Mesenchymal stem cell (in vitro differentiated cells and primary cell): ENCODE data around the gene ANKRD45.
"Not testable (repeated sequence)": the region's sequence is repeated elsewhere in the genome, so short reads cannot be mapped to it uniquely, and the experiment has no call there.

Experiments used
- DNase-seq: peaks from one replicate; pipeline ENCODE4 v3.0.0-alpha.2; 2013
- H2AFZ ChIP-seq: one replicate; pipeline ENCODE4 v1.6.1; 2013; ENCODE audit warnings: low read depth, mild to moderate bottlenecking, control low read depth, inconsistent platforms, low read length, moderate library complexity
- H2AK5ac ChIP-seq: 2 replicates; pipeline ENCODE4 v1.6.1; 2013; ENCODE audit warnings: low read length, moderate library complexity, mild to moderate bottlenecking, inconsistent platforms; ENCODE audit not compliant: severe bottlenecking
- H2BK120ac ChIP-seq: one replicate; pipeline ENCODE4 v1.6.1; 2013; ENCODE audit warnings: low read depth, mild to moderate bottlenecking, inconsistent platforms, low read length, moderate library complexity
- H2BK12ac ChIP-seq, 2 experiments: one replicate each; pipeline ENCODE4 v1.6.1; 2013; ENCODE audit warnings: inconsistent platforms in 2 of 2, low read length in 2 of 2, mild to moderate bottlenecking in 2 of 2, moderate library complexity in 2 of 2, control low read depth in 1 of 2
- H2BK15ac ChIP-seq: one replicate; pipeline ENCODE4 v1.6.1; 2013; ENCODE audit warnings: mild to moderate bottlenecking, low read depth, inconsistent platforms; ENCODE audit not compliant: poor library complexity, severe bottlenecking
- H2BK5ac ChIP-seq: 2 replicates; pipeline ENCODE4 v1.6.1; 2013; ENCODE audit warnings: low read depth, mild to moderate bottlenecking, low read length, control low read depth, inconsistent platforms; ENCODE audit not compliant: poor library complexity, severe bottlenecking
- H3K14ac ChIP-seq, 2 experiments: one replicate each; pipeline ENCODE4 v1.6.1; 2013; ENCODE audit warnings: inconsistent platforms in 2 of 2, low read length in 2 of 2, control low read depth in 1 of 2, mild to moderate bottlenecking in 1 of 2, moderate library complexity in 1 of 2
- H3K18ac ChIP-seq, 2 experiments: one replicate each; pipeline ENCODE4 v1.6.1; 2013; ENCODE audit warnings: inconsistent platforms in 2 of 2, low read length in 2 of 2, control low read depth in 1 of 2, low read depth in 1 of 2, mild to moderate bottlenecking in 1 of 2
- H3K23ac ChIP-seq, 2 experiments: one replicate each; pipeline ENCODE4 v1.6.1; 2013; ENCODE audit warnings: inconsistent platforms in 2 of 2, low read length in 2 of 2, mild to moderate bottlenecking in 2 of 2, moderate library complexity in 2 of 2, control low read depth in 1 of 2
- H3K27ac ChIP-seq: 2 replicates; pipeline ENCODE4 v1.5.1; 2013; ENCODE audit warnings: mild to moderate bottlenecking, moderate library complexity, low read length, control low read depth, inconsistent platforms; ENCODE audit not compliant: poor library complexity, severe bottlenecking
- H3K27me3 ChIP-seq, 2 experiments: 2 replicates each; pipeline versions ENCODE4 v1.6.1 to v1.7.0; 2013; ENCODE audit warnings: low read length in 2 of 2, mild to moderate bottlenecking in 2 of 2, moderate library complexity in 2 of 2, control low read depth in 1 of 2, inconsistent platforms in 1 of 2; ENCODE audit not compliant: control insufficient read depth in 1 of 2, insufficient read depth in 1 of 2
- H3K36me3 ChIP-seq, 2 experiments: 2 replicates each; pipeline versions ENCODE4 v1.6.1 to v1.7.0; 2013; ENCODE audit warnings: low read length in 2 of 2, control low read depth in 1 of 2, inconsistent platforms in 1 of 2, low read depth in 1 of 2, mild to moderate bottlenecking in 1 of 2; ENCODE audit not compliant: insufficient read depth in 2 of 2, control insufficient read depth in 1 of 2
- H3K4ac ChIP-seq, 2 experiments: one replicate each; pipeline ENCODE4 v1.6.1; 2013; ENCODE audit warnings: inconsistent platforms in 2 of 2, low read length in 2 of 2, mild to moderate bottlenecking in 2 of 2, moderate library complexity in 2 of 2, control low read depth in 1 of 2, low read depth in 1 of 2
- H3K4me1 ChIP-seq: 2 replicates; pipeline ENCODE4 v1.6.1; 2013; ENCODE audit warnings: low read depth, low read length, control low read depth; ENCODE audit not compliant: control insufficient read depth, insufficient read depth
- H3K4me2 ChIP-seq: 2 replicates; pipeline ENCODE4 v1.6.1; 2013; ENCODE audit warnings: low read length, mild to moderate bottlenecking, inconsistent platforms; ENCODE audit not compliant: poor library complexity, severe bottlenecking
- H3K4me3 ChIP-seq, 2 experiments: 2 replicates each; pipeline versions ENCODE4 v1.5.1 to v1.7.0; 2013; ENCODE audit warnings: low read length in 2 of 2, mild to moderate bottlenecking in 2 of 2, control low read depth in 1 of 2, low read depth in 1 of 2; ENCODE audit not compliant: insufficient read depth in 1 of 2
- H3K79me1 ChIP-seq: replicated peaks from 2 replicates; pipeline ENCODE4 v1.6.1; 2013; ENCODE audit warnings: mild to moderate bottlenecking, control low read depth, low read length, inconsistent platforms; ENCODE audit not compliant: poor library complexity, severe bottlenecking
- H3K9ac ChIP-seq: 2 replicates; pipeline ENCODE4 v1.7.0; 2013; ENCODE audit warnings: mild to moderate bottlenecking, low read length, moderate library complexity
- H3K9me3 ChIP-seq: 2 replicates; pipeline ENCODE4 v1.7.0; 2013; ENCODE audit warnings: mild to moderate bottlenecking, low read length; ENCODE audit not compliant: control insufficient read depth
- H4K8ac ChIP-seq: one replicate; pipeline ENCODE4 v1.6.1; 2013; ENCODE audit warnings: inconsistent platforms, mild to moderate bottlenecking, low read length, moderate library complexity
- H4K91ac ChIP-seq: one replicate; pipeline ENCODE4 v1.6.1; 2013; ENCODE audit warnings: mild to moderate bottlenecking, low read length, inconsistent platforms
- WGBS: methylation state at CpG from one replicate; pipeline ENCODE4 v1.1.7; 2013; ENCODE audit warnings: mixed read lengths; 5-methylcytosine and 5-hydroxymethylcytosine counted together

Gene ANKRD45

DNA sequence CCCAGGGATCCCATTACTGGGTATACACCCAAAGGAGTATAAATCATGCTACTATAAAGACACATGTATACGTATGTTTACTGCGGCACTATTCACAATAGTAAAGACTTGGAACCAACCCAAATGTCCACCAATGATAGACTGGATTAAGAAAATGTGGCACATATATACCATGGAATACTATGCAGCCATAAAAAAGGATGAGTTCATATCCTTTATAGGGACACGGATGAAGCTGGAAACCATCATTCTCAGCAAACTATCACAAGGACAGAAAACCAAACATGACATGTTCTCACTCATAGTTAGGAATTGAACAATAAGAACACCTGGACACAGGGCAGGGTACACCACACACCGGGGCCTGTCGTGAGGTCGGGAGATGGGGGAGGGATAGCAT is 31.6 kb upstream of the ANKRD45 start:
- not testable (repeated sequence) for H3K27ac ChIP-seq, H3K36me3 ChIP-seq, H2BK15ac ChIP-seq, H2BK120ac ChIP-seq, H3K9ac ChIP-seq, H3K23ac ChIP-seq, H2AK5ac ChIP-seq, H4K8ac ChIP-seq, H3K14ac ChIP-seq, H2BK5ac ChIP-seq, H3K27me3 ChIP-seq, H3K4ac ChIP-seq, H3K9me3 ChIP-seq, DNase-seq, H3K4me2 ChIP-seq, H3K79me1 ChIP-seq, H3K4me1 ChIP-seq, H4K91ac ChIP-seq, H2BK12ac ChIP-seq, H2AFZ ChIP-seq, H3K4me3 ChIP-seq, H3K18ac ChIP-seq
- 100% methylated on average over 2 of the region's 6 CpGs for WGBS

DNA sequence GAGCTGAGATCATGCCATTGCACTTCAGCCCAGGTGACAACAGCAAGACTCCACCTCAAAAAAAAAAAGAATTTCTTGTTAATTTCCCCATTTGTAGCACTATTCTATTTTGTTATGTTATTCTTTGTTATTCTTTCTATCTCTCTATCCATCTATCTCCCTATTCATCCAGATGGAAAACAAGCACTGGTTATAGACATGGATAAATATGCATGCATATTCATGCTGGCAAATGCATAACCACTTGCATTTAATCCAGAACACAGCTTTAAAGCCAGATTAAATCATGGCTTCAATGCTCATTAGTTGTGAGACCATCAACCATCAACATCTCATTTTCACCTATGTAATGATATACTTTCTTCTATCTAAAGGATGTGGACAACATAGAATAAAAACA is 23.6 kb upstream of the ANKRD45 start:
- Histone ChIP-seq H3K14ac (no peak overlapping the region), H2BK15ac (no peak overlapping the region), H3K27me3 (no peaks in the 10 kb centered on the region), H3K36me3 (no peaks in the 10 kb centered on the region), H2BK12ac (no peak overlapping the region), H2AK5ac (no peak overlapping the region), H3K27ac (no peak overlapping the region), H2BK5ac (no peak overlapping the region), H3K4me2 (no peak overlapping the region), H3K4me3 (no peak overlapping the region), H3K9ac (no peak overlapping the region), H2BK120ac (no peak overlapping the region), H2AFZ (no peak overlapping the region), H3K4ac (no peak overlapping the region), H3K23ac (no peak overlapping the region), H3K18ac (no peak overlapping the region), H4K91ac (no peak overlapping the region), H3K4me1 (no peaks in the 10 kb centered on the region), H4K8ac (no peak overlapping the region), H3K79me1 (no peaks in the 10 kb centered on the region), H3K9me3 (no peaks in the 10 kb centered on the region)
- no peak for DNase-seq

DNA sequence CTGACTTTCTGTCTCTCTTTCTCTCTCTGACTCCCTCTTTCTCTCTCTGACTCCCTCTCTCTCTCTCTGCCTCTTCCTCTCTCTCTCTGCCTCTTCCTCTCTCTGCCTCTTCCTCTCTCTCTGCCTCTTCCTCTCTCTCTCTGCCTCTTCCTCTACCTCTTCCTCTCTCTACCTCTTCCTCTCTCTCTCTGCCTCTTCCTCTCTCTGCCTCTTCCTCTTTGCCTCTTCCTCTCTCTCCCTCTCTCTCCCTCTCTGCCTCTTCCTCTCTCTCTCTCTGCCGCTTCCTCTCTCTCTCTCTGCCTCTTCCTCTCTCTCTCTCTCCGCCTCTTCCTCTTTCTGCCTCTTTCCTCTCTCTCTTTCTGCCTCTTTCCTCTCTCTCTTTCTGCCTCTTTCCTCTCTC is 18.6 kb upstream of the ANKRD45 start:
- Histone ChIP-seq H3K4me1 (no peaks in the 10 kb centered on the region), H2BK12ac (no peak overlapping the region), H2AFZ (no peak overlapping the region), H2AK5ac (no peak overlapping the region), H4K8ac (no peak overlapping the region), H3K4me2 (no peak overlapping the region), H3K27ac (no peak overlapping the region), H3K9me3 (no peaks in the 10 kb centered on the region), H2BK5ac (no peak overlapping the region), H2BK120ac (no peak overlapping the region), H3K4ac (no peak overlapping the region), H2BK15ac (no peak overlapping the region), H4K91ac (no peak overlapping the region), H3K4me3 (no peak overlapping the region), H3K14ac (no peak overlapping the region), H3K79me1 (no peaks in the 10 kb centered on the region), H3K36me3 (no peaks in the 10 kb centered on the region), H3K18ac (no peak overlapping the region), H3K27me3 (no peaks in the 10 kb centered on the region), H3K9ac (no peak overlapping the region), H3K23ac (no peak overlapping the region)
- WGBS = 94% methylated on average over 2 of the region's 2 CpGs
- no peak for DNase-seq

DNA sequence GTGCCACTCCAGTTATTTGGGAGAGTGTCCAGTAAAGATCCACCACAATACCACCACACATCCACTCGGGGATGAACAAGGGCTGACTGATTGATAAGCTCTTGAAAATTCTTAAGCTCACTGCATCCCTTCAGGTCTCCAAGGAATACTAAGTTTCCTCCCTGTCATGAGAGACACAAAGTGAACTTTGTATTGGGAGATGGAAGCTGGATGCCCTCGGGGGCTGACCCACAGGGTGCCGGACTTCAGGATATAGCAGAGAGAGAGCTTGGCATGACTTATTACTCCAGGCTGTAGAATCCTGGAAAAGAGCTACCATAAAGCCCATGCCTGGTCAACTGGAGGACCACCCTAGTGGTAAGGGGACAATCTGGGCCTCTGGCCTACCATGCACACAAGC is 15.5 kb upstream of the ANKRD45 start:
- H3K27ac ChIP-seq, H4K8ac ChIP-seq, H3K4me3 ChIP-seq, H3K9ac ChIP-seq, H3K79me1 ChIP-seq, H3K36me3 ChIP-seq, H2BK120ac ChIP-seq, H2AK5ac ChIP-seq, H3K23ac ChIP-seq, H3K9me3 ChIP-seq, H2AFZ ChIP-seq, H3K18ac ChIP-seq, H2BK15ac ChIP-seq, H2BK12ac ChIP-seq, H3K4ac ChIP-seq, DNase-seq, H2BK5ac ChIP-seq, H3K4me2 ChIP-seq, H3K4me1 ChIP-seq, H3K27me3 ChIP-seq, H3K14ac ChIP-seq, H4K91ac ChIP-seq: not testable (repeated sequence)
- 91% methylated on average over 3 of the region's 3 CpGs for WGBS
